K562 (cell line): ENCODE data around the gene MEAF6. TPM values are rescaled to one million over a fixed set of nuclear protein-coding genes. Genes with fewer than 3 reads are reported as not detected.

Source experiments
- BCL6 ChIP-seq: fragments of 250-450 bp; sonication (Bioruptor Pico); IDR thresholded peaks from 2 replicates; pipeline ENCODE4 v1.4.0; 2020
- BHLHE40 ChIP-seq: IDR thresholded peaks from 2 replicates; pipeline ENCODE4 v1.6.1; 2011; ENCODE audit warnings: low read length, improper control_type of control experiment
- CBFB ChIP-seq: sonication (generic); formaldehyde crosslinking; IDR thresholded peaks from 2 replicates; pipeline ENCODE4 v1.4.0; 2020; ENCODE audit warnings: mild to moderate bottlenecking, missing genetic modification reagents
- CC2D1A ChIP-seq: fragments of 450-650 bp; IDR thresholded peaks from 2 replicates; pipeline ENCODE4 v1.6.1; 2017; ENCODE audit warnings: mild to moderate bottlenecking
- CGGBP1 ChIP-seq: fragments of 250-450 bp; sonication (Bioruptor Pico); IDR thresholded peaks from 2 replicates; pipeline ENCODE4 v1.9.0; 2021; ENCODE audit warnings: mild to moderate bottlenecking
- ETV5 ChIP-seq: sonication (generic); formaldehyde crosslinking; IDR thresholded peaks from 2 replicates; pipeline ENCODE4 v1.4.0; 2020; ENCODE audit warnings: low read depth, mild to moderate bottlenecking, missing genetic modification reagents
- HMG20B ChIP-seq: fragments of 250-450 bp; sonication (Bioruptor Pico); IDR thresholded peaks from 2 replicates; pipeline ENCODE4 v1.5.0; 2021; ENCODE audit warnings: mild to moderate bottlenecking
- JUN ChIP-seq, 2 experiments: sonication (generic) in 1 of 2; formaldehyde crosslinking in 1 of 2; IDR thresholded peaks; 2 replicates each; pipeline versions ENCODE4 v1.6.1 to v1.8.0; 2012 to 2022; ENCODE audit warnings: borderline replicate concordance in 2 of 2, mild to moderate bottlenecking in 2 of 2, improper control_type of control experiment in 1 of 2, low read depth in 1 of 2, low read length in 1 of 2, missing genetic modification reagents in 1 of 2
- KAT7 ChIP-seq: sonication (generic); formaldehyde crosslinking; IDR thresholded peaks from 2 replicates; pipeline ENCODE4 v1.8.0; 2022; ENCODE audit warnings: missing genetic modification reagents, mild to moderate bottlenecking, borderline replicate concordance
- NFYB ChIP-seq: IDR thresholded peaks from 2 replicates; pipeline ENCODE4 v1.6.1; 2011; ENCODE audit warnings: mild to moderate bottlenecking, moderate library complexity; ENCODE audit not compliant: insufficient read length; ENCODE audit errors: extremely low read depth
- POLR2H ChIP-seq: IDR thresholded peaks from 2 replicates; pipeline ENCODE4 v1.6.1; 2016; ENCODE audit warnings: missing genetic modification characterization, low read depth, mild to moderate bottlenecking, control low read depth, missing compliant biosample characterization, moderate library complexity
- TFAP4 ChIP-seq: sonication (generic); formaldehyde crosslinking; IDR thresholded peaks from 2 replicates; pipeline ENCODE4 v1.8.0; 2022; ENCODE audit warnings: missing genetic modification reagents, mild to moderate bottlenecking, moderate library complexity, borderline replicate concordance
- ZBTB1 ChIP-seq: sonication (generic); formaldehyde crosslinking; IDR thresholded peaks from 2 replicates; pipeline ENCODE4 v1.8.1; 2023; ENCODE audit warnings: missing genetic modification reagents, low read depth, mild to moderate bottlenecking, borderline replicate concordance
- ZNF133 ChIP-seq: fragments of 250-450 bp; sonication (Bioruptor Pico); IDR thresholded peaks from 2 replicates; pipeline ENCODE4 v1.4.0; 2020; ENCODE audit warnings: mild to moderate bottlenecking
- ZNF41 ChIP-seq: fragments of 250-450 bp; sonication (Bioruptor Pico); conservative IDR thresholded peaks from 2 replicates; pipeline ENCODE4 v1.4.0; 2020; ENCODE audit warnings: mild to moderate bottlenecking
- ZNF551 ChIP-seq: fragments of 250-450 bp; sonication (Bioruptor Pico); IDR thresholded peaks from 2 replicates; pipeline ENCODE4 v1.5.0; 2021; ENCODE audit warnings: mild to moderate bottlenecking, moderate library complexity
- polyA plus RNA-seq, 8 experiments: library from polyadenylated mRNA; depleted of rRNA in 4 of 8; stranded (reverse) in 5 of 8; unstranded in 3 of 8; fragments of >200 nt; fragmentation: Nextera tagmentation in 2 of 8; fragmentation: Illumina TruSeq in 1 of 8; extraction: Ambion mirVana in 2 of 8; extraction: Trizol in 1 of 8; gene quantifications; 2 replicates each; pipeline versions ENCODE4 v1.2.1 to v1.2.3, GENCODE V29; 2011 to 2014; ENCODE audit warnings: inconsistent platforms in 1 of 8, missing spikeins in 1 of 8
- total RNA-seq, 7 experiments: library from RNA; depleted of rRNA in 6 of 7; stranded (reverse); fragments of >200 nt in 6 of 7; fragmentation: Illumina TruSeq in 2 of 7; extraction: Trizol in 2 of 7; gene quantifications; 2 replicates each; pipeline versions ENCODE4 v1.2.1 to v1.2.3, GENCODE V29; 2011 to 2021; ENCODE audit warnings: low replicate concordance in 1 of 7
- TF ChIP-seq, protein P1 (sequence below), 2 experiments: IDR thresholded peaks in 1 of 2; conservative IDR thresholded peaks in 1 of 2; 2 replicates each; pipeline ENCODE4 v1.6.1; 2016; ENCODE audit warnings: low read depth in 2 of 2, mild to moderate bottlenecking in 1 of 2, missing compliant biosample characterization in 1 of 2, missing genetic modification characterization in 1 of 2, moderate library complexity in 1 of 2
- TF ChIP-seq, protein P2 (sequence below): IDR thresholded peaks from 2 replicates; pipeline ENCODE4 v1.6.1; 2011; ENCODE audit warnings: borderline replicate concordance, low read depth, mild to moderate bottlenecking, moderate library complexity, low read length; ENCODE audit not compliant: insufficient read depth, poor library complexity, severe bottlenecking
- TF ChIP-seq, protein P3 (sequence below): IDR thresholded peaks from 2 replicates; pipeline ENCODE4 v1.6.1; 2011; ENCODE audit not compliant: insufficient read length; ENCODE audit errors: extremely low read depth

Gene MEAF6
- total and polyA plus RNA-seq, 9 of the 15 experiments (the other 6 are each of a cell fraction or from before 2014, with no cell fraction given) = 55.0 to 151 (median 92.3) TPM

DNA sequence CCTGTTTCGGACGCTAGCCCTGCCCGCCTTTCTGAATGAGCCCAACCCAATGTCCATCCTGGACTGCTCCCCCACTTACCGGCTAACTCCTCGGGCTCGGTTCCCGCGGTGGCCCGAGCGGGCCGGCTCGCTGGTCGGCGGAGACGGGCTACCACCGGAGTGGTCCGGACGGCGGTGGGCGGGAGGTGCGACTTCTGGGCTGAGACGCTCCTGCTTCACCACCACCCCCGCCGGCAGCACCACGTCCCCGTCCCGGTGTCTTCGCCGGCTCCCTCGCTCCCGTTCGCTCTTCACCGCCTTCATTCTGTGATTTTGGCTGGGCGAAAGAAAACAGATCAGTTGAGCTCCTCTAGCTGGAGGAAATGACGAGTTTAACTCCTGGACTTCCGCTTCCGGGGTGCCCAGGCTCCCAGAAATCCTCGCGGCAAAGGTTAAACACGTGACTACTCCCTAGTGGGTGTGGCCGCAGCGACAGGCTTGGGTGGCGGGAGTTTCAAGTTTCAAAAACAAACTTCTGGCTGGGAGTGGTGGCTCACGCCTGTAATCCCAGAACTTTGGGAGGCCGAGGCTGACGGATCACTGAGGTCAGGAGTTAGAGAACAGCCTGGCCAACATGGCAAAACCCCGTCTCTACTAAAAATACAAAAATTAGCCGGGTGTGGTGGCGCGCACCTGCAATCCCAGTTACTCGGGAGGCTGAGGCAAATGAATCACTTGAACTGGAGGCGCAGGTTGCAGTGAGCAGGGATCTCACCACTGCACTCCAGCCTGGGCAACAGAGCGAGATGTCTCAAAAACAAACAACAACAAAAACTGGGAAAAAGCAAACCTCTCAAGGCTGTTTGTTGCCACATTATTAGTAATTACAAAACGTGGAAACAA, 39.6 kb upstream of the MEAF6 start, which contains the start of gene SNIP1 (continued):
- TF ChIP-seq TFAP4 (CRISPR knock-in tag) (peak; percentile 86; the same call in 1 of the 2 replicates), BHLHE40 (peak; percentile 98), POLR2H (tag) (peak; percentile 74), CGGBP1 (CRISPR knock-in tag) (no peak), HMG20B (CRISPR knock-in tag) (no peak), NFYB (no peak), ZNF551 (CRISPR knock-in tag) (no peak), JUN (IDR thresholded peaks at IDR 0.05; ENCODE audit: borderline replicate concordance, low read depth, low read length) (no peak), JUN (CRISPR knock-in tag; IDR thresholded peaks at IDR 0.05; ENCODE audit: borderline replicate concordance) (no peak), CC2D1A (peak; percentile 96), ZBTB1 (CRISPR knock-in tag) (0 out of 2 replicates have a peak, but pooled peaks have one; percentile 39), ZNF133 (0 out of 2 replicates have a peak, but pooled peaks have one; percentile 27), ETV5 (CRISPR knock-in tag) (peak; percentile 27; the same call in 1 of the 2 replicates), KAT7 (peak; percentile 93), BCL6 (no peak), CBFB (CRISPR knock-in tag) (no peak), ZNF41 (CRISPR knock-in tag) (no peak)
- TF ChIP-seq, protein P1, sequence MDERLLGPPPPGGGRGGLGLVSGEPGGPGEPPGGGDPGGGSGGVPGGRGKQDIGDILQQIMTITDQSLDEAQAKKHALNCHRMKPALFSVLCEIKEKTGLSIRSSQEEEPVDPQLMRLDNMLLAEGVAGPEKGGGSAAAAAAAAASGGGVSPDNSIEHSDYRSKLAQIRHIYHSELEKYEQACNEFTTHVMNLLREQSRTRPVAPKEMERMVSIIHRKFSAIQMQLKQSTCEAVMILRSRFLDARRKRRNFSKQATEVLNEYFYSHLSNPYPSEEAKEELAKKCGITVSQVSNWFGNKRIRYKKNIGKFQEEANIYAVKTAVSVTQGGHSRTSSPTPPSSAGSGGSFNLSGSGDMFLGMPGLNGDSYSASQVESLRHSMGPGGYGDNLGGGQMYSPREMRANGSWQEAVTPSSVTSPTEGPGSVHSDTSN (CRISPR knock-in tag; IDR thresholded peaks at IDR 0.05; ENCODE audit: low read depth) = no peak
- TF ChIP-seq, protein P1 (tag; conservative IDR thresholded peaks at IDR 0.05; ENCODE audit: low read depth) = no peak
- TF ChIP-seq, protein P2, sequence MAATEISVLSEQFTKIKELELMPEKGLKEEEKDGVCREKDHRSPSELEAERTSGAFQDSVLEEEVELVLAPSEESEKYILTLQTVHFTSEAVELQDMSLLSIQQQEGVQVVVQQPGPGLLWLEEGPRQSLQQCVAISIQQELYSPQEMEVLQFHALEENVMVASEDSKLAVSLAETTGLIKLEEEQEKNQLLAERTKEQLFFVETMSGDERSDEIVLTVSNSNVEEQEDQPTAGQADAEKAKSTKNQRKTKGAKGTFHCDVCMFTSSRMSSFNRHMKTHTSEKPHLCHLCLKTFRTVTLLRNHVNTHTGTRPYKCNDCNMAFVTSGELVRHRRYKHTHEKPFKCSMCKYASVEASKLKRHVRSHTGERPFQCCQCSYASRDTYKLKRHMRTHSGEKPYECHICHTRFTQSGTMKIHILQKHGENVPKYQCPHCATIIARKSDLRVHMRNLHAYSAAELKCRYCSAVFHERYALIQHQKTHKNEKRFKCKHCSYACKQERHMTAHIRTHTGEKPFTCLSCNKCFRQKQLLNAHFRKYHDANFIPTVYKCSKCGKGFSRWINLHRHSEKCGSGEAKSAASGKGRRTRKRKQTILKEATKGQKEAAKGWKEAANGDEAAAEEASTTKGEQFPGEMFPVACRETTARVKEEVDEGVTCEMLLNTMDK = no peak
- TF ChIP-seq, protein P3, sequence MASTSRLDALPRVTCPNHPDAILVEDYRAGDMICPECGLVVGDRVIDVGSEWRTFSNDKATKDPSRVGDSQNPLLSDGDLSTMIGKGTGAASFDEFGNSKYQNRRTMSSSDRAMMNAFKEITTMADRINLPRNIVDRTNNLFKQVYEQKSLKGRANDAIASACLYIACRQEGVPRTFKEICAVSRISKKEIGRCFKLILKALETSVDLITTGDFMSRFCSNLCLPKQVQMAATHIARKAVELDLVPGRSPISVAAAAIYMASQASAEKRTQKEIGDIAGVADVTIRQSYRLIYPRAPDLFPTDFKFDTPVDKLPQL = no peak
